ENCODE results near the gene SDK1. TPM values are rescaled to one million over a fixed set of nuclear protein-coding genes. Genes with fewer than 3 reads are reported as not detected.

The SDK1 gene
- total RNA-seq, 1 donor: 0.36 TPM

- TF ChIP-seq, protein P1, sequence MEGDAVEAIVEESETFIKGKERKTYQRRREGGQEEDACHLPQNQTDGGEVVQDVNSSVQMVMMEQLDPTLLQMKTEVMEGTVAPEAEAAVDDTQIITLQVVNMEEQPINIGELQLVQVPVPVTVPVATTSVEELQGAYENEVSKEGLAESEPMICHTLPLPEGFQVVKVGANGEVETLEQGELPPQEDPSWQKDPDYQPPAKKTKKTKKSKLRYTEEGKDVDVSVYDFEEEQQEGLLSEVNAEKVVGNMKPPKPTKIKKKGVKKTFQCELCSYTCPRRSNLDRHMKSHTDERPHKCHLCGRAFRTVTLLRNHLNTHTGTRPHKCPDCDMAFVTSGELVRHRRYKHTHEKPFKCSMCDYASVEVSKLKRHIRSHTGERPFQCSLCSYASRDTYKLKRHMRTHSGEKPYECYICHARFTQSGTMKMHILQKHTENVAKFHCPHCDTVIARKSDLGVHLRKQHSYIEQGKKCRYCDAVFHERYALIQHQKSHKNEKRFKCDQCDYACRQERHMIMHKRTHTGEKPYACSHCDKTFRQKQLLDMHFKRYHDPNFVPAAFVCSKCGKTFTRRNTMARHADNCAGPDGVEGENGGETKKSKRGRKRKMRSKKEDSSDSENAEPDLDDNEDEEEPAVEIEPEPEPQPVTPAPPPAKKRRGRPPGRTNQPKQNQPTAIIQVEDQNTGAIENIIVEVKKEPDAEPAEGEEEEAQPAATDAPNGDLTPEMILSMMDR (IDR thresholded peaks at IDR 0.05; ENCODE audit: extremely low read depth, low read depth, low read length): no peak
- no peak for DNase-seq (ENCODE audit: insufficient read length, low spot score, missing footprints)
- H3K79me2 ChIP-seq (ENCODE audit: insufficient read depth, low read length): no peaks in the 10 kb centered on the region
- H3K27me3 ChIP-seq (ENCODE audit: insufficient read depth, low read length): no peaks in the 10 kb centered on the region
- H4K20me1 ChIP-seq (ENCODE audit: insufficient read depth, low read length): no peaks in the 10 kb centered on the region
- H3K27ac ChIP-seq (ENCODE audit: low read depth, low read length): no peak overlapping the region
- H3K4me1 ChIP-seq (ENCODE audit: insufficient read depth, low read length): no peaks in the 10 kb centered on the region
- H3K4me2 ChIP-seq (ENCODE audit: insufficient read depth, low read length): no peak overlapping the region
- no peaks in the 10 kb centered on the region for H3K36me3 ChIP-seq (ENCODE audit: insufficient read depth, low read length)
- no peak overlapping the region for H3K4me3 ChIP-seq (ENCODE audit: insufficient read depth, low read length)
- H3K9me3 ChIP-seq (ENCODE audit: low read depth, low read length): no peaks in the 10 kb centered on the region
- H2AFZ ChIP-seq (ENCODE audit: low read length): no peak overlapping the region
Measured at GRCh38 chr7:4168541-4168940, 867.5 kb downstream of the SDK1 start.

GRCh38 chr7:4169455-4169854, 868.4 kb downstream of the SDK1 start:
- Histone ChIP-seq H2AFZ (ENCODE audit: low read length) (no peak overlapping the region), H3K36me3 (ENCODE audit: insufficient read depth, low read length) (no peaks in the 10 kb centered on the region), H3K4me2 (ENCODE audit: insufficient read depth, low read length) (no peak overlapping the region), H3K79me2 (ENCODE audit: insufficient read depth, low read length) (no peaks in the 10 kb centered on the region), H3K4me3 (ENCODE audit: insufficient read depth, low read length) (no peak overlapping the region), H3K9me3 (ENCODE audit: low read depth, low read length) (no peaks in the 10 kb centered on the region), H4K20me1 (ENCODE audit: insufficient read depth, low read length) (no peaks in the 10 kb centered on the region), H3K27me3 (ENCODE audit: insufficient read depth, low read length) (no peaks in the 10 kb centered on the region), H3K4me1 (ENCODE audit: insufficient read depth, low read length) (no peaks in the 10 kb centered on the region), H3K27ac (ENCODE audit: low read depth, low read length) (no peak overlapping the region)
- no peak for DNase-seq (ENCODE audit: insufficient read length, low spot score, missing footprints)
- TF ChIP-seq, protein P1 (IDR thresholded peaks at IDR 0.05; ENCODE audit: extremely low read depth, low read depth, low read length): no peak

- no peaks in the 10 kb centered on the region for H3K4me1 ChIP-seq (ENCODE audit: insufficient read depth, low read length)
- no peak overlapping the region for H2AFZ ChIP-seq (ENCODE audit: low read length)
- DNase-seq (ENCODE audit: insufficient read length, low spot score, missing footprints): no peak
- no peaks in the 10 kb centered on the region for H3K27me3 ChIP-seq (ENCODE audit: insufficient read depth, low read length)
- no peaks in the 10 kb centered on the region for H3K9me3 ChIP-seq (ENCODE audit: low read depth, low read length)
- H3K4me3 ChIP-seq (ENCODE audit: insufficient read depth, low read length): no peak overlapping the region
- no peaks in the 10 kb centered on the region for H3K79me2 ChIP-seq (ENCODE audit: insufficient read depth, low read length)
- TF ChIP-seq, protein P1 (IDR thresholded peaks at IDR 0.05; ENCODE audit: extremely low read depth, low read depth, low read length): no peak
- H3K36me3 ChIP-seq (ENCODE audit: insufficient read depth, low read length): no peaks in the 10 kb centered on the region
- H3K4me2 ChIP-seq (ENCODE audit: insufficient read depth, low read length): no peak overlapping the region
- H3K27ac ChIP-seq (ENCODE audit: low read depth, low read length): no peak overlapping the region
- no peaks in the 10 kb centered on the region for H4K20me1 ChIP-seq (ENCODE audit: insufficient read depth, low read length)
Measured at GRCh38 chr7:4170997-4171786, 870.1 kb downstream of the SDK1 start.

DNA sequence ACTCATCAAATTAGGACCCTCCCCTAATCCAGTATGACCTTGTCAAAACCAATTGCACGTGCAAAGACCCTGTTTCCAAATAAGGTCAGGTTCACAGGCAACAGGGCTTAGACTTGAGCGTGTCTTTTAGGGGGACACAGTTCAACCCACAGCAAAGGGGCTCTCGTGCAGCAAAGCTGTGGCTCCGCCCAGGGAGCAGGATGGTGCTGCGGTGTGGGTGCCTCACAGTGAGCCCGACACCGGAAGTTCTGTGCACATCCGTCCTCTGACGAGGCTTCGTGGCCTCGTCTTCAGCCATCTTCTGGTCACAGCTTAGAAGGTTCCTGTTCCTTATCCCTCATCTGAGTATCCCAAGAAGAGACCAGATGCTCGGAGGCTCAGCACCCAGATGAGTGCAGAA, 871.8 kb downstream of the SDK1 start:
- H3K36me3 ChIP-seq (ENCODE audit: insufficient read depth, low read length): no peaks in the 10 kb centered on the region
- H3K27ac ChIP-seq (ENCODE audit: low read depth, low read length): no peak overlapping the region
- DNase-seq (ENCODE audit: insufficient read length, low spot score, missing footprints): no peak
- no peaks in the 10 kb centered on the region for H4K20me1 ChIP-seq (ENCODE audit: insufficient read depth, low read length)
- no peak overlapping the region for H3K4me2 ChIP-seq (ENCODE audit: insufficient read depth, low read length)
- H3K9me3 ChIP-seq (ENCODE audit: low read depth, low read length): no peaks in the 10 kb centered on the region
- no peak overlapping the region for H3K4me3 ChIP-seq (ENCODE audit: insufficient read depth, low read length)
- no peaks in the 10 kb centered on the region for H3K27me3 ChIP-seq (ENCODE audit: insufficient read depth, low read length)
- no peak overlapping the region for H2AFZ ChIP-seq (ENCODE audit: low read length)
- H3K4me1 ChIP-seq (ENCODE audit: insufficient read depth, low read length): no peaks in the 10 kb centered on the region
- no peaks in the 10 kb centered on the region for H3K79me2 ChIP-seq (ENCODE audit: insufficient read depth, low read length)
- TF ChIP-seq, protein P1 (IDR thresholded peaks at IDR 0.05; ENCODE audit: extremely low read depth, low read depth, low read length): no peak

Measured in osteoblast (primary cell).